Cardiac septum (tissue), 1 donor: ENCODE measurements around the gene AIFM1. TPM values are rescaled to one million over a fixed set of nuclear protein-coding genes. Genes with fewer than 3 reads are reported as not detected.

Source experiments
- DNase-seq: peaks from one replicate; pipeline ENCODE4 v3.0.0-alpha.2; 2020; ENCODE audit warnings: low spot score
- intact Hi-C: fragments of 100-400 bp; cut with DNase I; formaldehyde crosslinking; loops from one replicate; pipeline ENCODE4 v1.14.0; 2022
- total RNA-seq: library from RNA; stranded (reverse); fragmentation: NEBNext Ultra II Directional; extraction: Animal tissue kit (Norgen Biotek cat#: 25700); gene quantifications from one replicate; pipeline ENCODE4 v1.2.1, GENCODE V29; 2021
- donor health status: DM: no; HTN: no; CAD: no.

Gene AIFM1
- total RNA-seq, 1 donor from 2014 or later, result 97.3 TPM

- intact Hi-C loops, result loop anchor here (1.0 kb wide), 2 partner anchors 40 to 111 kb away; no protein-coding TSS in a partner anchor
- DNase-seq, result no peak
Measured at GRCh38 chrX:130080791-130081367, 84.8 kb downstream of the AIFM1 start.

- DNase-seq, result no peak
- intact Hi-C loops, result loop anchor here (1.0 kb wide), 1 partner anchor 112 kb away; no protein-coding TSS in a partner anchor
Measured at GRCh38 chrX:130079824-130080406, 85.7 kb downstream of the AIFM1 start.

Other genes starting within 250 kb of the AIFM1 start
- gene BCORL1, start 183.2 kb downstream of the AIFM1 start, total RNA-seq, result 9.8 TPM
- 3.7 TPM for gene ELF4, start 55.3 kb downstream of the AIFM1 start, total RNA-seq
- 1.2 TPM for gene RAB33A, start 6.1 kb upstream of the AIFM1 start, total RNA-seq
- gene ZNF280C, start 103.1 kb upstream of the AIFM1 start, total RNA-seq, result 2.3 TPM
- 6.0 TPM for gene SLC25A14, start 174.1 kb upstream of the AIFM1 start, total RNA-seq
- not detected for gene GPR119, start 219.8 kb upstream of the AIFM1 start, total RNA-seq
- 13.3 TPM for gene RBMX2, start 236.1 kb upstream of the AIFM1 start, total RNA-seq